SKM-1 (cell line): ENCODE measurements around the gene VDAC1.

ENCODE experiments used
- DNase-seq: peaks from one replicate; lab custom pipeline; 2025; ENCODE audit not compliant: unreplicated experiment; lab: John Stamatoyannopoulos, UW

Gene VDAC1

GRCh38 chr5:134025786-134026185 lies 21.0 kb upstream of the VDAC1 start:
- DNase-seq: no peak

- no peak for DNase-seq
These were observed 20.0 kb upstream of the VDAC1 start for GRCh38 chr5:134024811-134025210.

GRCh38 chr5:134022333-134022732 lies 17.6 kb upstream of the VDAC1 start:
- no peak for DNase-seq

- DNase-seq: no peak
These were observed 15.4 kb upstream of the VDAC1 start for GRCh38 chr5:134020188-134020587.

GRCh38 chr5:134019636-134020035 lies 14.9 kb upstream of the VDAC1 start:
- no peak for DNase-seq

GRCh38 chr5:134018986-134019316 lies 14.2 kb upstream of the VDAC1 start:
- no peak for DNase-seq

- no peak for DNase-seq
These were observed 13.6 kb upstream of the VDAC1 start for GRCh38 chr5:134018154-134018985.

GRCh38 chr5:134008266-134008749 lies 3.5 kb upstream of the VDAC1 start:
- DNase-seq: no peak

- no peak for DNase-seq
These were observed 2.9 kb upstream of the VDAC1 start for GRCh38 chr5:134007581-134008265.

GRCh38 chr5:134006115-134006514 lies 1.3 kb upstream of the VDAC1 start:
- no peak for DNase-seq

- no peak for DNase-seq
These were observed 764 bp upstream of the VDAC1 start for GRCh38 chr5:134005417-134006061.

GRCh38 chr5:134003817-134004625 lies 754 bp downstream of the VDAC1 start:
- no peak for DNase-seq

- no peak for DNase-seq
These were observed 1.5 kb downstream of the VDAC1 start for GRCh38 chr5:134003064-134003816.

GRCh38 chr5:134001938-134002731 lies 2.6 kb downstream of the VDAC1 start:
- DNase-seq: no peak

GRCh38 chr5:134000696-134001453 lies 3.9 kb downstream of the VDAC1 start:
- DNase-seq: no peak

GRCh38 chr5:134000091-134000511 lies 4.7 kb downstream of the VDAC1 start:
- no peak for DNase-seq

GRCh38 chr5:133998807-133999206 lies 6.0 kb downstream of the VDAC1 start:
- no peak for DNase-seq

GRCh38 chr5:133998042-133998441 lies 6.7 kb downstream of the VDAC1 start:
- DNase-seq: no peak
